ENCODE results near the gene LGI1. TPM values are rescaled to one million over a fixed set of nuclear protein-coding genes. Genes with fewer than 3 reads are reported as not detected.

The LGI1 gene
- total RNA-seq, 1 experiment from 2014 or later, result not detected

GRCh38 chr10:93723153-93723552 is 34.6 kb upstream of the LGI1 start:
- intact Hi-C loops (cut with micrococcal nuclease; ENCODE audit: unreplicated experiment), result no loop called here
- in situ Hi-C loops (cut with HindIII; ENCODE audit: low pct_unique_long_range_greater_than_20kb, low sequenced_read_pairs), result no loop called here
- H3K36me3 ChIP-seq (ENCODE audit: control insufficient read depth, insufficient read depth, low read length), result no peaks in the 10 kb centered on the region
- H3K27me3 ChIP-seq (ENCODE audit: control insufficient read depth, insufficient read depth, low read length), result peaks cover 23% of the 10 kb centered on the region
- ATAC-seq (no peak), DNase-seq (ENCODE audit: low read depth, low spot score) (no peak)
- H3K4me3 ChIP-seq (ENCODE audit: low read depth in 2 of 2, low read length in 2 of 2), result no peak overlapping the region
- no peaks in the 10 kb centered on the region for H3K4me1 ChIP-seq (ENCODE audit: control insufficient read depth, insufficient read depth, low read length)
- ChIA-PET POLR2A (interaction anchor here (0.6 kb wide), 1 partner anchor 679 kb away, joined by 16 read pairs; the partner anchor contains the start of gene TBC1D12), CTCF (no interaction called here)
- H3K9me3 ChIP-seq (ENCODE audit: control insufficient read depth, insufficient read depth, low read depth, low read length), result no peaks in the 10 kb centered on the region
- no peak for TF ChIP-seq POLR2AphosphoS5 (IDR thresholded peaks at IDR 0.05; ENCODE audit: low read depth, low read length)
- TF ChIP-seq REST (IDR thresholded peaks at IDR 0.05; ENCODE audit: insufficient read depth in 1 of 2, low read depth in 2 of 2, low read length in 1 of 2), result no peak
- TF ChIP-seq SIN3A (IDR thresholded peaks at IDR 0.05; ENCODE audit: borderline replicate concordance, insufficient read depth, low read depth, low read length), result no peak
- TF ChIP-seq TCF7L2 (IDR thresholded peaks at IDR 0.05; ENCODE audit: low read depth, low read length), result no peak
- no peak for TF ChIP-seq CTCF (IDR thresholded peaks at IDR 0.05)
- BruUV-seq (replicated peaks), result no TSS peak
- no peak overlapping the region for H3K27ac ChIP-seq (ENCODE audit: low read length)

GRCh38 chr10:93726024-93726423 is 31.7 kb upstream of the LGI1 start:
- Histone ChIP-seq H3K27me3 (ENCODE audit: control insufficient read depth, insufficient read depth, low read length) (peaks cover 22% of the 10 kb centered on the region), H3K4me1 (ENCODE audit: control insufficient read depth, insufficient read depth, low read length) (no peaks in the 10 kb centered on the region), H3K9me3 (ENCODE audit: control insufficient read depth, insufficient read depth, low read depth, low read length) (no peaks in the 10 kb centered on the region), H3K27ac (ENCODE audit: low read length) (no peak overlapping the region), H3K36me3 (ENCODE audit: control insufficient read depth, insufficient read depth, low read length) (no peaks in the 10 kb centered on the region), H3K4me3 (ENCODE audit: low read depth in 2 of 2, low read length in 2 of 2) (no peak overlapping the region)
- ChIA-PET POLR2A (interaction anchor here (0.6 kb wide), 2 partner anchors 151 to 505 kb away, joined by 3 to 10 read pairs; no protein-coding TSS in a partner anchor), CTCF (no interaction called here)
- no peak for ATAC-seq
- no peak for DNase-seq (ENCODE audit: low read depth, low spot score)
- intact Hi-C loops (cut with micrococcal nuclease; ENCODE audit: unreplicated experiment), result no loop called here
- TF ChIP-seq CTCF (IDR thresholded peaks at IDR 0.05) (no peak), POLR2AphosphoS5 (IDR thresholded peaks at IDR 0.05; ENCODE audit: low read depth, low read length) (no peak), SIN3A (IDR thresholded peaks at IDR 0.05; ENCODE audit: borderline replicate concordance, insufficient read depth, low read depth, low read length) (no peak), REST (IDR thresholded peaks at IDR 0.05; ENCODE audit: insufficient read depth in 1 of 2, low read depth in 2 of 2, low read length in 1 of 2) (no peak)
- BruUV-seq (replicated peaks), result no TSS peak
- in situ Hi-C loops (cut with HindIII; ENCODE audit: low pct_unique_long_range_greater_than_20kb, low sequenced_read_pairs), result no loop called here

All from Panc1 (cell line).